ENCODE measurements around the gene MS4A7.

DNA sequence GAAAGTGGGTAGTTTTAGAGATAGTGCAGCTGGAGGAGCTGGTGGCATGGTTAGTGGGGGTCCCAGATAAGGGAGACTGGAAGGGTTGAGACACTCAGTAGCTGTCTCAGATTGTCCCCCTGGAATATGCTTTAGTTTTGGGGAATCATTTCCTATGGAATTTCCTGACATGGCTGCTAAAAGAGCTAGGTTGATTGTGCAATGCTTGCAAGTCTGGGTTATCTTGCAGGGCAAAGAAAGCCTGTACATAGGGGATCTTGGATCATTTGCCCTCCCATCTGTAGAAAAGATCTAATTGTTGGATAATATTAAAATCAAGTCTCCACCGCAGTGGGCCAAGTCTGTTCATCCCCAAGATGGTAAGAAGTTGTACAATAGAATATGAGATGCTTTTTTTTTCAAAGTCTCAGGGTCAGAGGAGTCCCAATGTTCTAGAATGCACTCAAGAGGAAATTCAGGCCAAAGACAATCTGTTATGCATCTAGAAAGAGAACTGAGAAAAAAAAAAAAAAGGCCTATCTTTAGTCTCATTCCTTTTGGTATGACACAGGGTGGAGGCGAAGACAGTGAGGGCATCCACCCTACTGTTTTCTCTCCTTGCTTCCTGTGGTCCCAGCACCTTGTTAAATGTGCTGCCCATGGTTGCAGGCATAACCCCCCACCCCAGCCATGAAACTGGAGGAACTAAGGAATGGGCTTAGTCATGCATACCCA lies 31.1 kb upstream of the MS4A7 start:
- TF ChIP-seq MXI1 (IDR thresholded peaks at IDR 0.05; ENCODE audit: borderline replicate concordance, low read depth, low read length) (no peak), MAZ (IDR thresholded peaks at IDR 0.05; ENCODE audit: borderline replicate concordance, low read depth, low read length) (no peak), POLR2A (IDR thresholded peaks at IDR 0.05; ENCODE audit: low read depth, low read length) (no peak), RAD21 (IDR thresholded peaks at IDR 0.05; ENCODE audit: low read length) (no peak), RCOR1 (IDR thresholded peaks at IDR 0.05; ENCODE audit: insufficient replicate concordance, low read length) (no peak), USF2 (IDR thresholded peaks at IDR 0.05; ENCODE audit: low read depth, low read length) (no peak), MAFK (IDR thresholded peaks at IDR 0.05; ENCODE audit: low read depth, low read length) (no peak), ELK1 (IDR thresholded peaks at IDR 0.05; ENCODE audit: borderline replicate concordance, low read depth, low read length) (no peak), SMC3 (IDR thresholded peaks at IDR 0.05; ENCODE audit: low read depth, low read length) (no peak)
- TF ChIP-seq, protein P1, sequence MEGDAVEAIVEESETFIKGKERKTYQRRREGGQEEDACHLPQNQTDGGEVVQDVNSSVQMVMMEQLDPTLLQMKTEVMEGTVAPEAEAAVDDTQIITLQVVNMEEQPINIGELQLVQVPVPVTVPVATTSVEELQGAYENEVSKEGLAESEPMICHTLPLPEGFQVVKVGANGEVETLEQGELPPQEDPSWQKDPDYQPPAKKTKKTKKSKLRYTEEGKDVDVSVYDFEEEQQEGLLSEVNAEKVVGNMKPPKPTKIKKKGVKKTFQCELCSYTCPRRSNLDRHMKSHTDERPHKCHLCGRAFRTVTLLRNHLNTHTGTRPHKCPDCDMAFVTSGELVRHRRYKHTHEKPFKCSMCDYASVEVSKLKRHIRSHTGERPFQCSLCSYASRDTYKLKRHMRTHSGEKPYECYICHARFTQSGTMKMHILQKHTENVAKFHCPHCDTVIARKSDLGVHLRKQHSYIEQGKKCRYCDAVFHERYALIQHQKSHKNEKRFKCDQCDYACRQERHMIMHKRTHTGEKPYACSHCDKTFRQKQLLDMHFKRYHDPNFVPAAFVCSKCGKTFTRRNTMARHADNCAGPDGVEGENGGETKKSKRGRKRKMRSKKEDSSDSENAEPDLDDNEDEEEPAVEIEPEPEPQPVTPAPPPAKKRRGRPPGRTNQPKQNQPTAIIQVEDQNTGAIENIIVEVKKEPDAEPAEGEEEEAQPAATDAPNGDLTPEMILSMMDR (conservative IDR thresholded peaks at IDR 0.05; ENCODE audit: low read depth, low read length), result no peak
